ENCODE results near the gene MAP3K4.

Gene MAP3K4

DNA sequence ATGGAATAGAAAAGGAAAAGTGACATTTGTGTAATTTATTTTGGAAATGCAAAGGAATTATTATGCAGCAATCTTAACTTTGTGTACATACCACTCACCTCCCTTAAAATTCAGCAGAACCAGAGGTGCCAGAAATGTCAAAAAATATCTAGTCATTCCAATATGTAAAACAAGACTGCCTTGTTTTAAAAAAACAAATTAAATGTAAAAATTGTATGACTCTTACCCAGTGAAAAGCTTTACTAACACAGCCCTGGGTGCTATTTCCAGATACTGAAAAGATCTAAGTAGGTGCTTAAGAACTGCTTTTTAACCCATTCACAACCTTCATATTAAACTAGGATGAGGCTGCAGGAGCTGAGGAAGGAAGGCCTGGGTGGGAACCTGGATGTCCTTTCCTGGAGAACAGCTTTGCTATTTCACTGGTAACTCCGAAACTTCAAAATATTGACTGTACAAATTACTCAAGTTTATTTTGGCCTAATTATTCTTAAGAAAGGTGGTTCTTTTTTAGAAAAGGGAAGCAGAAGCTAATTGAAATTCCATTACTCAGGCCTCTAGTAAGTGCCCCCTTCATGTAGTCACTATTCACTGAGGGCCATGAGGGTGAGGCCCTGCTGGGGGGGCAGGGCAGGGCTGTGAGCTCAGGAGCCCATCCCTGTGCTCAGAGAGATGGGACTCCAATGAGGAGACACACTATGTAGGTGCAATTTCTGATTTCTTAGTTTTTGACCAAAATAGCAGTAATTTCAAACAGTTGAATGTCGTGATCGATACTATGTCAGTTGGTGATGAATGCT is 139.6 kb downstream of the MAP3K4 start:
- DNase-seq = no peak

DNA sequence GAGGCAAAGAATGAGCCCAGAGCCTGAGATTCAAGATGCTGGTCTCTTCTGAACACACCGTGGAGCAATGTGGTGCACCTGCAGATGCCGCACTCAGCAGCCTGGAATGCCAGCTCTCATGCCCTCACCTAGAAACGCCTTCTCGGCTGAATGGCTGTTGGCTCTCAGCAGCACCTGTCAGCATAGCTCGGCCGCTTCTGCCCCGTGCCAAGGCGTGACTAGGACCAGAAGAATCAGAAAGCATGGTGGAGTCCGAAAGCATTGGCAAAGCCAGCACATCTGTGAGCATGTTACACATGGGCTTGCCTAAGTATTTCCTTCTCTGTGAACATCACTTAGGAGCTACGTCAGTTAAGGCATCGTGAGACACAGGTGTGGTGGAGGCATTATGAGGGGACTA is 140.8 kb downstream of the MAP3K4 start:
- no peak for DNase-seq

DNA sequence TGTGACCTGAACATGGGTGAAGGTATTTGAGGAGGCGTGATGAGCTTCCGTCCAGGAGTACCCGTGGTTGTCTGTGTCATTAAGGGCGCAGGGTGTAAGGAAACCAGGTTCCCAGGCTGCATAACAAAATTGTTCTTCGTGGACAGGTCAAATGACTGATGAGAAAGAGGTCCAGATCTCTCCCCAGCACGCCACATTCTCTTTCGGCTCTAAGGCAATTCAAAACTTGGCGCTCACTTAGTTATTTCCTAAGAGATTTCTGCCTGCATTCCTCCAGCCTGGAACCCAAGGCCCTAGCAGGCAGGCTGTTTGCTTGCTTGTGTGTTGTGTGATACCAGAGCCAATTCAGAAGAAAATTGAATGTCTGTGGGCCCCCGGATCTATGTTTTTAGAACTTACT is 142.4 kb downstream of the MAP3K4 start:
- no peak for DNase-seq

DNA sequence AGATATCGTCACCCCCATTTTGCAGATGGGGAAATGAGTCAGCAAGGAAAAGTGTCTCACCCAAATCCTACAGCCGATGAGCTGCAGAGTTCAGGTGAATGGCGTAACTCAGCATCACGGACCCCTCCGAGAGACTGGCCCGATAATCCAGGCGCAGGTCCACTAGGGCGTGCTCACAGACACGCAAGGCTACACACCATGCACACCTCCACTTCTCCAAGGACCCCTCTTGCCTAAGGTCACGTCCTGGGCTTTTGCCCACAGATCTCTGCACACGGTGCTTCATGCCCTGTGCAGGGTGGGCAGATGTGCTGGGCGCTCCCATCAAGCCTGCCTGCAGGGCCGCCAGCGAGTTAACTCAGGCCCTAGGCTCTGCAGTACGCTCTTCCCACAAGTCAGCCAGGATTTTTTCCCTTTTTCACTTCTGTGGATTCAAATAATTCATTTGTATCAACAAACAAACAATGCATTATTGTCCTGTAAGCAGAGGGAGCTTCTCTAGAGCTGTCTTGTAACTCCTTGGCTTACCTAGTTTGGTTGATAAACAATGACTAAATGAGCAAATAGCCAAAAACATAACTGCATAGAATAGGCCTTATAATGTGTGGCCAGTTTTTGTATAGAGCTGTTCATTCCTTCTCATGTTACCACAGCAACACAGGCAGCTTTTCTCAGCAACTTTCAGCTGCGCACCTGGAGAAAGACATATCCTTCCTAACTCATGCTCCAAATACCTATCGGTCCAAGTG is 143.2 kb downstream of the MAP3K4 start:
- no peak for DNase-seq

DNA sequence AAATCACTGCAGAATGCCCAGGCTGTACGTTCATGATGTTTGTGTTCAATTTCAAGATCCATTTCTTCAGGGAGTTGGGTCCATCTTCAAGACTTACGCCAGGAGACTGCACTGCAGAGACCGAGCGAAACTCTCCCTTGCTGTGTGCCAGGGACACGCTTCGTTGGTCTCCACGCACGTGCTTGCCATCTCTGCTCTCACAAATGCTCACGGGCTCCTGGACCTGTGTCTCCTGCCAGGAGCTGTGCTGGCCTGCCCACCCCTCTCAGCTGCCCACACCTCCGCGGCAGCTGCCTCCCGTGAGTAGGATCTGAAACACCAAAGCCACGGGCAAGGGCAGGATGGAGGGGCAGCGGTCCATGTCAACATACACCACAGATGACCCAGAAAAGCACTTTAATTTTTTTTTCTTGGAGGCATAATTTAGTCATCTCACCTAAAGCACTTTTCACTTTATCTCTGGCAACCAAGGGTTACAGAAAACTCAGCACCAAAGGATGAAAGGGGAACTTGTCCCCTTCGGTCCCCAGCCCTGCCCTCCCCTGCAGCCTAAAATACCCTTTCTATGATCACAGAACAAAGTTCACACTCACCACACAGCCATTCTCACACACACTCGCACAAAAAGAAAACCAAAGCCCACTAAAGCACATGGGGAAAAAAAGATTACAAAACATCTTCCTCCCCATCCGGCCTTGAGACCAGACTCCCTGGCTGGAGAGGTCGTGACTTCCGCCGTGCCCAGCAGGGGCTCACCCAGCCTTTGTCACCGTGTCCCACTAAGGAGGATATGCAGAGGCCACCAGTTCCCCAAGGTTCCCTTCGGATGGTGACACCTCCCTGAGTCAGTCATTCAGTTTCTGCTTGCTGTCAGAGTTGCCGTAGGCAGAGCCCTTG is 144.4 kb downstream of the MAP3K4 start:
- DNase-seq = no peak

DNA sequence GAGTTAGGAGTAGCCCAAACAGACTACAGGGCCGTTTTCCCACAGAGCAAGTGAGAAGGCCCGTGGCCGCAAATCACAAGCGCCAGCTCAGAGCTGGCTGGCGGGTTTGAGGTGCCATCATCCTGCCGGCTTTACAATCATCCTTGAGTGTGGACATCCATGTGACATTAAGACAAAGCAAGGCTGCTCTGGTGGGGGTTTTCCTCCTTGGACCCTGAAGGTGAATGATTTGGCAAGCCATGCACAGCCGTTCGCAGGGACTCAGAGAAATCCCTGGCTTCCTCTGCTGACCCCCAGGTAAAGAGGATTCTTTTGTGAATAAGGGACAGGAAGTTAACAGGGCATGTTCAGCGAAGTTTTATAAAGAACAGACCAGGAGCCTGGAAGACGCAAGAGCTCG is 145.1 kb downstream of the MAP3K4 start:
- DNase-seq = no peak

DNA sequence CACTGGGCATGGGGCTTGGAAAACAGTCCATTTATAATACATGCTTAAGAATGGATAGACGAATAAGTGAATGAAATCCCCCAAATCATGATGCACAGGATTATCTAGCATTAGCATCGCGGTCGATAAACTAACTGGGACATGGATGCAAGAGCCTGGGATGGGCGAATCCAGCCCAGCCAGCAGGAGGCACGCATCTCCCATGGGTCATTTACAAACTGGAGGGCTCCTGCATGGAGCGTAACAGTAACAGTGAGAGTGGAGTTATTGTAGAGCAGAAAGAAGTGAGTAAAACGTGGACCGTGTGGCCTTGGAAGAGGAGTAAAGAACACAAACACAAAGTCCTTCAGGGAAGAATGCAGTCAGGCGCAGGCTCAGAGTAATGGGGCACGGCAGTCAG is 145.8 kb downstream of the MAP3K4 start:
- DNase-seq = no peak

DNA sequence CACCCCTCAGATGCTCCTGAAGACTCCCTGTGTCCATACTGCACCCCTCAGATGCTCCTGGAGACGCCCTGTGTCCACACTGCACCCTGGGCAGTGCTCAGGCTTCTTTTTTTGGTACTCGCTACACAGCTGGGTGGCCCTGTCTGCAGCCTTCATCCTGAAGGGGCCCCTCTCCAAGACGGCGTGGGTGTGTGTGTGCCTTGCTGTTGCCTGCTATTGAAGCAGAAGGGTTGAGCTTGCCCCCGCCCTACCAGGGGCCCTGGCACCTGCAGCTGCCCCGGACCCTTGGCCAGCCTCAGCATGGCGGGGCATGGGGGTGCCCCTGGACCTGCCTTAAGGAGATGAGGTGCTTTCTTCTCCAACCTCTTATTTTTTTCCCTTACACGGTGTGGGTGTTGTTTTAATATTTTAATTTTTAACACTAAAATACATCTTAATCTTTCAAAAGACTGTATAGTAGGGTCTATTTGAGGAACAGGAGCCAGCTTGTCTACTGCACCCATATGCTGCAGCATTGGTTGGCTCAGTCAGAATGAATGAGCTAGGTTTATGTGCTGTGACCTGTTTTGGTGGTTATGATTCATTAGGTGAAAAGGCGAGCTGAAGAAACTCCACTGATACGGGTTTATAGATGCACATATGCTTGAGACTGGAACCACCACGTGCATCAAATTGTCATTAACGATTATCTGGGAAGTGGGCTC is 146.4 kb downstream of the MAP3K4 start:
- no peak for DNase-seq

DNA sequence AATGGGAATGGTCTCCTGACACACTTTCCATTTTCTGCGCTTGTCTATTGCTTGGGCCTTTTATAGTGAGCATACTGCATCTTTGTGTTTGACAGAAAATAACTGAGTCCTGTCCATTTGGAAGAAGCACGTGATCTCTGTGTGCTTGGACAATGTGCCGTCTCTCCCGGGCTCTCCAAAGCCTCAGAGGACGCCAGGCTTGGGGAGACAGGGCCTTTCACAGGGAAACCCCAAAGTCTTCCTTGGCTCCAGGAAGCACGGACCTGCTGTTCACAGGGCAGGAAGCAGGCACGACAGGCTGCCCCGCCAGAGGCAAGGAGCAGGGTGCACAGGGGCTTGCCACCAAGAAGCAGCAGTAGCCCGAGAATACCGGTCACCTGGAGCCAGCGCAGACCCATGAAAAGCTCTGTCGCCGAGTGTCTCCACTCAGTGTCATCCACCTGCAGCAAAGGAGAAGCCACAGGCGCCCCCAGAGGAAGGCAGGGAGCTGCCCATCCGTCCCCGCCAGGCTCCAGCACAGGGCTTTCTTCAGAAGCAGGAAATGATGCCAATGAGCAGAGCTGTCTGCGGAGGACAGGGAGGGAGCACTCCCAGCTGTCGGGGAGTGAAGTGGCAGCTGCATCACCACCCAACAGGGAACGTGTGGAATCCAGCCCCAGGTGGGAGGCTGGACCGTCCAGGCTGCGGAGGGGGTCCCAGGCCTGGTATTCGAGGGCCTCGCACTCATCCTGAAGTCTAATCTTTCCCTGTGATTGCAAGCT is 147.2 kb downstream of the MAP3K4 start:
- DNase-seq = no peak

DNA sequence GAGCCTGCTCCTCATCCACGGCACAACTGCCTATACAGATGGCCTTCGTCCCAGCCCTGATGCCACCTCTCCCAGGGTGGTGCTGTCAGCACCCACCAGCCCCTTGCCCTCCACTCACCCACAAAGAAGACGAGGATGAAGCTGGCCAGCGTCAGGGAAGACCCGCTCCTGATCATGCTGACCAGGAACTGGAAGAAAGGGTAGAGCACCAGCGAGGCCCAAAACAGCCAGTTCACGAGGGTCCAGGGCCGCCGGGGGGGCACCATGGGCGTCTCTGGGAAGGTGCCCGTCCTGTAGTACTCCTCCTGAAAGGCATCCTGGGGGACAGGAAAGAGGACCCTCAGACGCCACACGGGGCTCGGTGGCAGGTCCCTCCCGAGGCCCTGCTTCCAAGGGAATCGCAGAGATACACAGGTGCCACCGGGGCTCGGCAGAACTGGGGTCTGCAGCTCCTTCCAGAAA is 147.8 kb downstream of the MAP3K4 start:
- no peak for DNase-seq

DNA sequence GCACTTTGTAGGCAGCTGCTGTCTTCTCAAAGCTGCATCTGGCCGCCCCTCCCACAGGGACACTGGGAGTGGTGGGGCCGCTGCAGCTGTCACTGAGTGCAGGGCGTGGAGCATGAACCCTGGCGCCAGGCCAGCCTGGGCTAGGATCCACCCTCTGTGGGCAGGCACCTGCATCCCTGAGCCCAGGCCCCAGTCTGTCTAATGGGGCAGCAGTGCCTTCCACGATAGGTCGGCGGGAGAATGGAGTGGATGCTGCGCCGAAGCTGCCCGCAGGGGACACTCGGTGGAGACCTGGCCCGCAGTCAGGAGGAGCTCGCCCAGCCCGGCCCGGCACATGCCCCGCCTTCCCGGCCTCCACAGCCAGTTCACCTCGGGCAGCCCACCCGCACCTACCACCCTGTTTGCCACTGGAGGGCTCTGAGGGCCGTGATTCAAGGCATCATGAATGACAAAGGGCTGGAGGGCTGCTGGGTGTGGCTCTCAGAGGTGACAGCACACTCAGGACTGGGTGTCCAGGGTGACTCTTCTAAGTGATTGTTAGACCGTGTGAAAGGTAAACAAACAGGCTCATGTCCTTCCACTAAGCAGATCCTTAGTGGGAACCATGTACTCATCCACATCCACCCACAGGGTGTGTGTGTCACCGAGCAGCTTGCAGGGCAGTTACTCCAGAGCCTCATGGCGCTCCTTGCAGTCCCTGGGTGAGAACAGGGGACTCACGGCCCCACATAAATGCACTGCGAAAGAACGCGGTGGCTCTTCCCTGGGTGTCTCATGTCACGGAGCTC is 148.4 kb downstream of the MAP3K4 start:
- no peak for DNase-seq

DNA sequence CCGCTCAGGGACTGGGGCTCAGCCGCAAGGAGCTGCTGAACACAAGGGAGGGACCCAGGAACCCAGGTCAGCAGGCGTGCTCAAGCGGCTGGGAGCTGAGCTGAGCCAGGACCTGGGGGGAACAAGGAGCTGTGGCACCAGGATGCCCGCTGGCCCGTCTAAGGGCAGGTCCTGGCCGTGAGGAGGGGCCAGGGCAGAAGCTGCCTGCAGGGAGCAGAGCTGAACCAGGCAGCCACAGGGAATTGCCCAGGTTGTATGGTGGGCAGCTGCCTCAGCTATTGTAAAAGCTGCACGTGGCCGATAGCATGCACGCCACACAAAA is 148.9 kb downstream of the MAP3K4 start:
- DNase-seq = no peak

DNA sequence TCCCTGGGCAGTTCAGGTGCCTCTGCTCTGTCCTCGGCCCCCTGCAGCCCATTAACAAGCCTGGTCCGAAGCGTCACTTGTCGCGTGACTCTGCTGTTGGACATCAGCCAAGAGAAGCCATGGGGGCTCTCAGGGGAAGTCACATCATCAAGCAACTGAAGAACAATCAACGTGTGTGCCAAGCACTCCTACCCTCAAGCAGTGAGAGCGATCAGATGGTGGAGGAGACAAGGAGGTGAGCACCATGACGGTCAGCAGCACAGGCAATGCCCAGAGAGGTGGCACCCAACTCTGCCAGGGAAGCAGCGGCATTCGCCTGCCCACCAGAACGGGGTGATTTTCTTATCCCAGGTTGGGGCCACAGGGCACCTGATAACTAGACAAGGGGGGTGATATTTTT is 149.6 kb downstream of the MAP3K4 start:
- no peak for DNase-seq

DNA sequence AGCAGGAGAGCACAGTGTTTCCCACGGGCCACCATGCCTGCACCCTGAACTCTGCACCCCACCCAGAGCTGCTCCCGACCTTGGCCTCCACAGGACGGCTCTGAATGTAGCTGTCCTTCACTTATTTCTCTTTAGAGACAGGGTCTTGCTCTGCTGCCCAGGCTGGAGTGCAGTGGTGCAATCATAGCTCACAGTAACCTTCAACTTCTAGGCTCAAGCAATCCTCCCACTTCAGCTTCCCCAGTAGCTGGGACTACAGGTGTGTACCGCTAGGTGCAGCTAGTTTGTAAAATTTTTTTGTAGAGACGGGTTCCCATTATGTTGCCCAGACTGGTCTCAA is 151.4 kb downstream of the MAP3K4 start:
- DNase-seq = no peak

DNA sequence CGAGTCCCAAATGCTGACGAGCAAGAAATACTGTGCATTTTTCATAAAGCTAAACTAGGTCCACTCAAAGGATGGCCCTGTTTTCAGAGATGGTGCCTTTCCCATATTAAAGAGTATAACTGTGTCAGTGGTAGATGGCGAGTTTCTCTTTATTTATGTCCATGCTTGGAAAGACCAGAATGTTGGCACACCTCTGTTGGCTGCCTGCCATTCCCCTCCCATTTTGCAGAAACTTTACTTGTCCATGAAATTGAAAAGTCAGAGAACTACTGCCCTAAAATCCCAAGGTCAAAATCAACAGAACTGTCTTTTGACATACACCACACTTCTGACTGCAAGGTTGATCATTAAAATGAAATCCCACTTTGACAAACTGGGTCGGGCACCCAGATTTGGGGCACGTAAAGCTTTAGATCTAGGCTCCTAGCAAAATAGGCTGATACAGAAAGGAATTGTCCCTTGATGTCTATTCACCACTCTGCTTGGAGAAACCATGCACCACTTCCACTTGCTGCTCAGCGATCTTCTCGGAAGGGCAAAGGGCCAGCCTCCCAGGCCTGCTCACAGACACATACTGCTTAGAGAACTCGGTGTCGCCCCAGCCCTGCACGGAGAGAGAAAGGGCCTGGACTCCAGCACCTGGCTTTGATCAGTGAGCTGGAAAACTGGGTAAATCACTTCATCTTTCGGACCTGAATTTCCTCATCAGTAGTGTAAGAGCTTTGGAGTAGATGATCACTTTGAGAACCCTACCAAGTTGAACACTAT is 152.3 kb downstream of the MAP3K4 start:
- no peak for DNase-seq

DNA sequence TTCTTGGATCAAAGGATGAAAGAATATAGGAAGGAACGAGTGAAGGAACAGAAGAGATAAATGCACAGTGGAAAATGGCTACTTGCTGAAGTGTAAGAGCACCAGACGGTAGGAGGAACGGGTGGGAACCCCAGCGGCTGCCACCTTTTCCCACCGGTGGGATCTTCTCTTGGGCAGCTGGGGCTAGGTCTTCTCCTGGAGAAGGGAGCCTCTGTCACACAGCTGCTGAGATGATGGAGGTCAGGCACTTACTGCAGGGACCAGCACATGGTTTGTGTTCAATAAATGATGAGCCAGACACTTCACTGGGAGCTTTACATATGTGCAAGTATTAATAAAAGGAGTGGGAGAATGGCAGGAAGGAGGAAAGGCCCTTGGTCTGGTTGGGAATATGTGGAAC is 158.6 kb downstream of the MAP3K4 start:
- DNase-seq = no peak

DNA sequence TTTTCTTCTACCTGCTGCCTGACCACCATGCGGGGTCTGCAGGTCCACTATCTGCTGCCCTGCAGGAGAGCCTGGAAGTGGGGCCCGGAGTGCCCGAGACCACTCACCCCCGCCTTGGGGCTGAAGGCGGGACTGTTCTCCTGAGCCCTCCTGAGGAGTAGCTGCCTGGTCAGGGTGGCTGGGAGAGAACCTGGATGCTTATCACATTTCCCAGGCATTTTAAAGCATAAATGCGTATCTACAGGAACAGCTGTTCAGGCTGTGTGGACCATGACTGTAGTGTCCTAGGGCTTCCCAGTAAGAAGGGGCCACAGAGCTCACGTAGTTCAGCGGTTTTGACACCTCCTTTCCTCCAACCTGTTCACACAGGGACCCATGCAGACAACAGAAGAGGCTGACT is 159.0 kb downstream of the MAP3K4 start:
- no peak for DNase-seq

DNA sequence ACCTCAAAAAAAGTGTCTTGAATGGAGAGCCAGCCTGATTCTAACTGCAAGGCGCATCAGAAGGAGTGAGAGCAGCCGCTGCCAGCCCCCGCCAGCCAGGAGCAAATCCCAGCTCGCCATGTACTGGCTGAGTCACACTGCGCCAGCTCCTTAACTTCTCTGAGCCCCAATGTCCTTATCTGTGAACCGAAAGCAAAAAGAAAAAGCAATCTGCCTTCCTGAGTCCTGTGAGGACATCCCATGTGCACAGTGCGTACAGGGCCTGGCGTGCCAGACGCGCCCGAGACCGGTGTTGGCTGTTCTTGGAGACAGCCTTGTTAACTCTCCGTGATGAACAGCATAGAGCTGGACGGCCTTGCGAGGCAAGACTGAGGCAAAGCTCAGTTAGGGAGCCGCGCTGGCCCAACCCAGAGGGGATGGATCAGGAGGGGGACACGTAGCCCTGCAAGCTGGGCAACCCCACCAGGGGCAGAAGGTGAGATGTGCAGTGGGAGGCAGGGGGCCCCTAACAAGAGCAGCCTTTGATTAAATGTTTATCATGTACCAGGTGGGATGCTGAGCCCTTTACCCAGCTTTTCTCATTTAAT is 159.6 kb downstream of the MAP3K4 start:
- no peak for DNase-seq

DNA sequence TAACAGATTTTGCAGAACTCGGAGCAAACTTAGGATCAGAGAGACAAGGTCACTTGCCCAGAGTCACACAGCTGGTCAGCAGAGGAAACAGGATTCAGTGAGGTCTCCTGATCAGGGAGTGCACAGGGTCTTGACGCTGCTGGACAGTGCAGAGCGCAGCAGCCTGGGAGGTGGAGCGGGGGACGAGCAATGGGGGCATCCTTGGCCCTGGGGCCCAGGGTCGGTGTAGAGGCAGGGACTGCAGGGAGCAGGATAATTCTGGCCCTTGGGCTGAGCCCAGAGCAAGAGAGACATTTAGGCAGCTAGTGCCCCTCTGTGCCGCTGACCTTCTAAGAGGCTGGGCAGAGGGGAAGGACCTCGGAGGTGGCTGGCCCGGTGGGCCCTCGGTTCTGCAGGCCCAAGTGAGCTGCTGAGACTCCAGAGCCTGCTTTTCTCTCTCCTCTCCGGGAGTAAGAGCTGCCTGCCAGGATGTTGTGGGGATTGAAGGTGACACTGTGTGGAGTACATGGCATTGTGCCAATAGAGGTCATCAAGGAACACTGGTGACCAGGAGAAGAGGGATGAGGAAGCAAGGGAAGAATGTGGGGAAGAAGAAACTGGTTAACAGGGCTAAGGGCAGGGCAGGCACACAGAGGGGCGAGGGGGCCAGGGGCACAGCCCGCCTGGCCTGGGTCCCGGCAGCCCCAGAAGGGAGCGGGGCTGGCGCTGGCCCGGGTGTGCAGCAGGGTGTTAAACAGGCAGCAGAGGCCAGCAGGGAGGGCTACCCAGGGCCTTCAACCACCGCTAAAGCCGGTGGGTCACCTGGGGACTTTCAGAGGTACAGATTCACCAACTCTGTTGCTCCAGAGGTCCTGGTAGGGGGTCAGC is 160.3 kb downstream of the MAP3K4 start:
- DNase-seq = no peak
